ENCODE data around the gene TUBB4A. TPM values are rescaled to one million over a fixed set of nuclear protein-coding genes. Genes with fewer than 3 reads are reported as not detected.
"Not testable (repeated sequence)": the region's sequence is repeated elsewhere in the genome, so short reads cannot be mapped to it uniquely, and the experiment has no call there.

TUBB4A gene
- total RNA-seq (2014; rRNA removed; shearing (Covaris generic)) = 1.4 and 2.9 TPM in 2 replicates

DNA sequence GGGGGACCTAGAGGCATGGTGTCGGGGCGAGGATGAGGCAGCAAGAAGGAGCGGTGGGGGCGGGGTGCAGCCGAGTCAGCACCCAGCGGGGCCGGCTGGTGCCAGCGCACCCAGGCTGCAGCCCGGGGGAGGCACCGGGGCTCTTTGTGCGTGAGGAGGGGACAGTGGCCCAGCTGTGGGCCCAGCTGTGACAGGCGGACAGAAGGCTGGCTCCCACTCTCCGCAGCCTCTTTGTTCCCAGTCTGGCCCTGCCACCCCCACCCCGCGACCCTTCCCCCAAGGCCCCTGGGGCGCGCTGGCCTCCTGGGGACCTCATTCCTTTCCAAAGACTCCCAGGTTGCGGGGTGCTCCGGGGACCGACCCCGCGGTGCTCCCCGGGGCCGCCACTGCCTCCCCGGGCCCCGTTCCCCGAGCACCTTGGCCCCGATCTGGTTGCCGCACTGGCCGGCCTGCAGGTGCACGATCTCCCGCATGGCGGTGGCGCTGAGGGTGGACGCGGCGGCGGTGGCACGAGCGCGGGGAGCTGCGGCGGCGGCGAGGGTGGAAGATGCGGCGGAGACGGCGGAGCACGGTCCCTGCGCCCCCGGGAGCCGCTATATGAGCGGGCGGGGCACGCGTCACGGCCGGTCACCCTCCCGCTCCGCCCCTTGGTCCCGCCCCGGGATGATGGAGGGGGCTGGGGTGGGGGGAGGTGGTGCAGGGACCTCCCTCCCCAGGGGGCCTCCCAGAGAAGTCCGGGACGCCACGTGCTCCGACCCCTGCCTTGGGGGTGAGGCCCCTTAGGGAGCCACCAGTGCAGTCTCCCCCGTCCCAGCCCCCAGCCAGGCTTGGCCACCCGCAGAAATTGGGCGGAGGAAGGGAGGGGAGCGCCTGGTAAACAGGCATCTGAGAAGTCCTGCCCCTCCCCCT lies at the start of gene TUBB4A:
TSS of gene TUBB4A (minus strand) at position 570 of the 909 bp plus-strand sequence. CDS start at position 473, 97 bp downstream.
- DNase-seq = peak; percentile 93
- peak within 1 kb of the TSS; percentile 54 for H3K4me3 ChIP-seq (ENCODE audit: insufficient read depth, low read depth, low read length)

DNA sequence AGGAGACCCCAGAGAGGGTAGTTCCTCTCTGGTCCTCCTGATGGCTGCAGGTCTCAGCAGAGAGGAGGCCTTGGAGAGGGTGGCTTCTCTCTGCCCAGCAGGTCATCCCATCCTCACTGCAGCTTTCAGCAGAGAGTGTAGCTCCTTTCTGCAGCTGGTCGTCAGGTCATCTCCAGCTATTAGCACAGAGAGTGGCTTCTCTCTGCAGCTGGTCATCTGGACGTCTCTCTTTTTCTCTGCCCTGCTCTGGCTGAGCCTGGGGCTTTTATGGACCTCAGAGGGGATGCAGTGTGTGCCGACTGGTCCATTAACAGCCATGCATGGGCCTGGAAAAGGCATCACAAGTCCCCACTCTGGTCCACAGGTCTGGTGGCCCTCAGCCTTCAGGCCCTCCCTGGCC lies 49.0 kb upstream of the TUBB4A start:
- Histone ChIP-seq H3K27me3 (ENCODE audit: control insufficient read depth, insufficient read depth, low read length) (no peaks in the 10 kb centered on the region), H3K4me3 (ENCODE audit: insufficient read depth, low read depth, low read length) (no peak overlapping the region), H3K36me3 (replicated peaks; ENCODE audit: control insufficient read depth, insufficient read depth, low read length) (no peaks in the 10 kb centered on the region)
- DNase-seq = no peak

More for the DNA sequence above, at the start of gene TUBB4A:
- Histone ChIP-seq H3K27me3 (ENCODE audit: control insufficient read depth, insufficient read depth, low read length) (peaks cover 24% of the 10 kb centered on the region), H3K36me3 (replicated peaks; ENCODE audit: control insufficient read depth, insufficient read depth, low read length) (no peaks in the 10 kb centered on the region; the same call in 1 of the 2 replicates)

DNA sequence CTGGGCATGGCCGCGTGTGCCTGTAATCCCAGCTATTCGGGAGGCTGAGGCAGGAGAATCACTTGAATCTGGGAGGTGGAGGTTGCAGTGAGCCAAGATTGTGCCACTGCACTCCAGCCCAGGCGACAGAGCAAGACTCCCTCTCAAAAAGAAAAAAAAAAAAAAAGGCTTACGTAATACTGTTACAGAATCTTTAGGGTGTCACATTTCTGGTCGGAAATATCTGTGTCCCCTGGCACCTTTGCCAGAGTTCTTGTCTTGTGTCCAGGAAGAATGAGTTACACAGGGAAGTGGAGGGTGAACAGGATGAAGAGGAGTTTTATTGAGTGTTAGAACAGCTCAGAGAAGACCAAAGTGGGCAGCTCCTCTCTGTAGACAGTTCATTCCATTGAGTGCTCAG lies 48.6 kb upstream of the TUBB4A start:
- H3K27me3 ChIP-seq (ENCODE audit: control insufficient read depth, insufficient read depth, low read length); DNase-seq; H3K36me3 ChIP-seq (replicated peaks; ENCODE audit: control insufficient read depth, insufficient read depth, low read length); H3K4me3 ChIP-seq (ENCODE audit: insufficient read depth, low read depth, low read length): not testable (repeated sequence)

DNA sequence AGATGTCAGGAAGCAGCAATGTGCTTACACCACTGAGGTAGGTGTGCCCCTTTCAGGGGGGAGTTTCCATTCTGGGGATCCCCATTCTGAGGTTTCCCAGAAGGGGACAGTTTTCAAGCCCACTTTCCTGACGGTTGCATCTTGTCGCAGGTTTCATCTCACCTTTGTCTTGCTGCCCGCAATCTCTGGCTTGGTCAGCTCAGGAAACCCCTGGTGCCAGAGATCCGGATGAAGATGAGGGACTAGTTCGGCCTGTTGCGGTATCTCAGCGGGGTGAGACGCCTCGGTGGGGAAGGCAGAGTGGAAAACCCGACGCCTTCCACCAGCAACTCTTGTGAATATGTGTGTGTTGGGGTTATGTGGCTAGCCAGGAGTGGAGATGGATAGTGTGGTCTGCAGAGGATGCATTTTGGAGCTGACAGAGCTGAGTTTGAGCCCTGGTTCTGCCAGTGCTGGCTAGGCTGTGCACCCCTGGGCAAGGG lies 41.8 kb upstream of the TUBB4A start:
- no peak for DNase-seq
- Histone ChIP-seq H3K27me3 (ENCODE audit: control insufficient read depth, insufficient read depth, low read length) (no peaks in the 10 kb centered on the region), H3K36me3 (replicated peaks; ENCODE audit: control insufficient read depth, insufficient read depth, low read length) (no peaks in the 10 kb centered on the region), H3K4me3 (ENCODE audit: insufficient read depth, low read depth, low read length) (no peak overlapping the region)

DNA sequence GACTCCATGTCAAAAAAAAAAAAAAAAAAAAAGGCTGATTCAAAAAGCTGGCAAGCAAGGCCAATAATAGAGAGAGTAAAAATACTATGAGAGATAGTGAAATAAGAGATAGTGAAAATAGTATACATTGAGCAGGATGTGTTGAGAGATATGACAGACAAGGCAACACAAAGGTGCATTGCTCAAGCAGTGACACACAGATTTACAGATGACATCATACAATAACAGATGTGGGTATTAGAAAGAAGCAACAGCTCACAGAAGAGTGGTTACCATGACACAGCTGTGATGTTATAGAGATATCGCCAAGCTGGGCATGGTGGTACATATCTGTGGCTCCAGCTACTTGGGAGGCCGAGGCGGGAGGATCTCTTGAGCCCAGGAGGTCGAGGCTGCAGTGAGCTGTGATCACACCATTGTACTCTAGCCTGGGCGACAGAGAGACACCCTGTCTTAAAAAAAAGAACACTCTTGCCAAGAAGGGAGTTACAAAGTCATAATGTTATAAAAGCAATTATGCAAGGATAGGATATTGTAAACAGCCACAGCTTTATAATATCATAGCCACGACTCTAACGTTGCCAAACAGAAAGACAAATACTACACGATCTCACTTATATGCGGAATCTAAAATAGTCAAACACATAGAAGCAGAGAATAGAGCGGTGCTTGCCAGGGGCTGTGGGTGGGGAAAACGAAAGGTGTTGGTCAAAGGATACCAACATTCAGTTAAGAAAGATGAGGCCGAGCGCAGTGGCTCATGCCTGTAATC lies 39.0 kb upstream of the TUBB4A start:
- no peaks in the 10 kb centered on the region for H3K27me3 ChIP-seq (ENCODE audit: control insufficient read depth, insufficient read depth, low read length)
- no peaks in the 10 kb centered on the region; the same call in 1 of the 2 replicates for H3K36me3 ChIP-seq (replicated peaks; ENCODE audit: control insufficient read depth, insufficient read depth, low read length)
- no peak for DNase-seq
- H3K4me3 ChIP-seq (ENCODE audit: insufficient read depth, low read depth, low read length) = no peak overlapping the region

DNA sequence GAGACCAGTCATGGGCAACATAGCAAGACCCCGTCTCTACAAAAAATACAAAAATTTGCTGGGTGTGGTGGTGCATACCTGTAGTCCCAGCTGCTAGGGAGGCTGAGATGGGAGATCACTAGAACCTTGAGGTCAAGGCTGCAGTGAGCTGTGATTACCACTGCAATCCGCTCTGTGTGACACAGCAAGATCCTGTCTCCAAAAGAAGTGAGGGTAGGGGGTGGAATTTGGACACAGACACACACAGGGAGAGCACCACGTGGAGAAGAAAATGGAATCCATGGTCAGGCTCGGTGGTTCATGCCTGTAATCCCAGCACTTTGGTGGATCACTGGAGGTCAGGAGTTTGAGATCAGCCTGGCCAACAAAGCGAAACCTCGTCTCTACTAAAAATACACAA lies 37.4 kb upstream of the TUBB4A start:
- H3K36me3 ChIP-seq (replicated peaks; ENCODE audit: control insufficient read depth, insufficient read depth, low read length) = peaks cover 3% of the 10 kb centered on the region
- DNase-seq = no peak
- peaks cover 11% of the 10 kb centered on the region for H3K27me3 ChIP-seq (ENCODE audit: control insufficient read depth, insufficient read depth, low read length)
- H3K4me3 ChIP-seq (ENCODE audit: insufficient read depth, low read depth, low read length) = no peak overlapping the region

DNA sequence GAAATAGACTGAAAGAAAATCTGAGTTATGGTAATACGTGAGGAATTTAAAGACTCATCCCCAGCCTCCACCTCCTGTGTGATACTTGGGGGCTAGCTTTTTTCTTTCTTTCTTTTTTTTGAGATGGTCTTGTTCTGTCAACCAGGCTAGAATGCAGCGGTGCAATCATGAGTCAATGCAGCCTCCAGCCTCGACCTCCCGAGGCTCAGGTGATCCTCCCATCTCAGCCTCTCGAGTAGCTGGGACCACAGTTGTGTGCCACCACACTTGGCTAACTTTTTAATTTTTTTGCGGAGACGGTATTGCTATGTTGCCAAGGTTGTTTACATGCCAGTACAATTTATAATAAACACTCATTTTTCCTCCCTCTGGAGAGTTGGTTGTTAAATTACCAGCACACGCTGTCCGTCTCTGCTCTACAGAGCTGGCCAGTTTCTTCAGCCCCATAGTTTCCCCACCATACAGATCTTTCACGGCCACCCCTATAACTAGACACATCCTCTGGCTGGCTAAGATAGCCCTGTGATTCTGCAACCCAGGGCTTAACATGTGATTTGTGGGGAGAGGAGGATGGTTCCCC lies 33.5 kb upstream of the TUBB4A start:
- Histone ChIP-seq H3K36me3 (replicated peaks; ENCODE audit: control insufficient read depth, insufficient read depth, low read length) (peaks cover 3% of the 10 kb centered on the region), H3K27me3 (ENCODE audit: control insufficient read depth, insufficient read depth, low read length) (peaks cover 37% of the 10 kb centered on the region), H3K4me3 (ENCODE audit: insufficient read depth, low read depth, low read length) (no peak overlapping the region)
- no peak for DNase-seq

DNA sequence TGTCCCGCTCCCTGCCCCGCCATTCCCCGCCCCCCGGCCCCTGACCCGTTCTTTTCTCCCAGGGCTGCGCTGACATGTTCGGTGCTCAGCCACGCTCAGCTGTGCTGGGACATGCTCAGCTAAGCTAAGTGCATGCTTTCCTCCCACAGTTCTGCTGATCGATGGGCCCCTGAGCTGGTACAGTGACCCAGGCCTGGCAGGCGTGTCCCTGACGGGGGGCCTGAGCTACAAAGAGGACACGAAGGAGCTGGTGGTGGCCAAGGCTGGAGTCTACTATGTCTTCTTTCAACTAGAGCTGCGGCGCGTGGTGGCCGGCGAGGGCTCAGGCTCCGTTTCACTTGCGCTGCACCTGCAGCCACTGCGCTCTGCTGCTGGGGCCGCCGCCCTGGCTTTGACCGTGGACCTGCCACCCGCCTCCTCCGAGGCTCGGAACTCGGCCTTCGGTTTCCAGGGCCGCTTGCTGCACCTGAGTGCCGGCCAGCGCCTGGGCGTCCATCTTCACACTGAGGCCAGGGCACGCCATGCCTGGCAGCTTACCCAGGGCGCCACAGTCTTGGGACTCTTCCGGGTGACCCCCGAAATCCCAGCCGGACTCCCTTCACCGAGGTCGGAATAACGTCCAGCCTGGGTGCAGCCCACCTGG lies 32.5 kb upstream of the TUBB4A start:
- Histone ChIP-seq H3K36me3 (replicated peaks; ENCODE audit: control insufficient read depth, insufficient read depth, low read length) (peaks cover 3% of the 10 kb centered on the region), H3K27me3 (ENCODE audit: control insufficient read depth, insufficient read depth, low read length) (peaks cover 48% of the 10 kb centered on the region), H3K4me3 (ENCODE audit: insufficient read depth, low read depth, low read length) (peak overlapping the region; percentile 10; the same call in 1 of the 2 replicates)
- DNase-seq = peak; percentile 80

DNA sequence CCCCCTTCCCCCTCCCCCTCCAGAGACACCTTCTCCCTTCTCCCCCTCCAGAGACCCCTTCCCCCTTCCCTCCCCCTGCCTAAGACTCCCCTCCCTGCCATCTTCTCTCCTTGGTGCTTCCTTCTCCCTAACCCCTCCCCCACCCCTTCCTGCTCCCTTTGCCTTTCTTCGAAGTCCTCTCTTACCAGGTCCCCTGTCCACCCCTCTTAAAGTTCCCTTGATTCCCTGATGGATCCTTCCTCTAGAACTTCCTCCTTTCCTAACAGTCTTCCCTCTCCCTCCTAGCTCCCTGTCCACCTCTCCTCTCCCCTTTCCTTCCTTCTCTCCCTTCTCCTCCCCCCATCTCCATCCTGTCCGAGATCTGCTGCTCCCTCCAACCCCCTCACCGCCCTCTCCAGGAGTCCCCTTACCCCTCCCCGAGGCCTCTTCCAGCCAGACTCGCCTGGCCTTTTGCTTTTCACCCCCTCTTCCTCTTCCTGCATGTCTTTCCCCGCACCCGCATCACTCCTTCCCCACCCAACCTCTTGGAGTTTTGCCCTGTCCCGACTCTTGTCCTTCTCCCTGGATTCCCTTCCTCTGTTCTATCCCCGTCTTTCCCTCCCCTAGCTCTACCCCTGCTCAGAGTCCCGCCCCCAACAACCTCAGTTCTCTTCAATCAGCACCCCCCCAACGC lies 31.8 kb upstream of the TUBB4A start:
- DNase-seq = peak; percentile 83

DNA sequence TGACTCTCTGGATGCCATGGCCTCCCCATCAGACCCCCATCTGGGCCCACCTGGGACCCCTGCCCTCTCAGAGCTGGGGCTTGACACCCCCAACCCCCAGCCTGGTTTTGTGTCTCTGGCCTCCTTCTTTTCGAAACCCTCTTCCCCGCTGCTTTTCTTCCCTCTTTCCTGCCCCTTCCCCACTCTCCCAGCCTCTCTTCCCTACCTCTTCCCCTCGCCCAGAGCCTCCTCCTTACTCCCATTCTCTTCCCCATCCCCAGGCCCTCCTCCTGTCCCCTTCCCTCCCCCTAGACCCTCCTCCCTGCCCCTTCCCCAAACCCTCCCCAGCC lies 30.9 kb upstream of the TUBB4A start:
- no peak for DNase-seq
- Histone ChIP-seq H3K36me3 (replicated peaks; ENCODE audit: control insufficient read depth, insufficient read depth, low read length) (peaks cover 3% of the 10 kb centered on the region), H3K27me3 (ENCODE audit: control insufficient read depth, insufficient read depth, low read length) (peaks cover 48% of the 10 kb centered on the region), H3K4me3 (ENCODE audit: insufficient read depth, low read depth, low read length) (peak overlapping the region; percentile 61)

More for the DNA sequence above, 31.8 kb upstream of the TUBB4A start:
- Histone ChIP-seq H3K36me3 (replicated peaks; ENCODE audit: control insufficient read depth, insufficient read depth, low read length) (peaks cover 3% of the 10 kb centered on the region), H3K4me3 (ENCODE audit: insufficient read depth, low read depth, low read length) (peak overlapping the region; percentile 32; the same call in 1 of the 2 replicates), H3K27me3 (ENCODE audit: control insufficient read depth, insufficient read depth, low read length) (peaks cover 48% of the 10 kb centered on the region)

DNA sequence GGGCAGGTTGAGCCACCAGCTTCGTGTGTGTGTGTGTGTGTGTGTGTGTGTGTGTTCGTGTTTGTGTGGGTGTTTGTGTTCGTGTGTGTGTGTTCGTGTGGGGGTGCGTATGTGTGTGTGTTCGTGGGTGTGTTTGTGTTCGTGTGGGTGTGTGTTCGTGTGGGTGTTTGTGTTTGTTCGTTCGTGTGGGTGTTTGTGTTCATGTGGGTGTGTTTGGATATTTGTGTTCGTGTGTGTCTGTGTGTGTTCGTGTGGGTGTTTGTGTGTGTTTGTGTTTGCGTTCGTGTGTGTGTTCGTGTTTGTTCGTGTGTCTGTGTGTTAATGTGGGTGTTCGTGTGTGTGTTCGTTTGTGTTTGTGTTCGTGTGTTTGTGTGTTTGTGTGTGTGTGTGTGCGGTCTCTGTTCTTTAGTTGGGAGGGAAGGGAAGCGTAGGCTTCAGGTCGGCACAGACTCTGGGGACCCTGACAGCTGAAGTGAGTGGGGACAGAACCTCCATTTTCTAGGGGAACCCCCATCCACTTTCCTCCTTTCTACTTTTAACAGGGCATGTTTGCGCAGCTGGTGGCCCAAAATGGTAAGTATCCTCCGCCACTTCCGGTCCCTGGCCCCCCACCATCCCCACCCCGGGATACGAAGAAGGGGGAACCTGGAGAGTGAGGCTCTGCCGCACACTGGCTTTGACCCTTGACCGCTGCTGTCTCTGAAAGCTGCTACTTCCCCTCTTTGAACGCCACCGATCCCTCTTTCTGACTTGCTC lies 30.3 kb upstream of the TUBB4A start:
- Histone ChIP-seq H3K27me3 (ENCODE audit: control insufficient read depth, insufficient read depth, low read length) (peaks cover 48% of the 10 kb centered on the region), H3K4me3 (ENCODE audit: insufficient read depth, low read depth, low read length) (peak overlapping the region; percentile 61), H3K36me3 (replicated peaks; ENCODE audit: control insufficient read depth, insufficient read depth, low read length) (peaks cover 3% of the 10 kb centered on the region)
- peak; percentile 63 for DNase-seq

DNA sequence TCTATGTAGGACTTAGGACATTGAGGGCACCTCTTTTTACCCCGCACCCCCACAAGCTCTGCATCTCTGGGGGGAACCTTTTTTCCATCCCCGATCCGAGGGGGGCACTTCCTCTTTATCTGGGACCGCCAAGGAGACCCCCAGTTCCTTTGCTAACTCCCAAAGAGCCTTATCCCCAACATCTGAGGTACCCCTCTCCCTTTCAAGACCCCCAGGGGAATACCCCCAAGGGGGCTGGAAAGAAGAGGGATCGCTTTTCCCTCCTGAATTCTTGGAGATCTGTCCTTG lies 29.8 kb upstream of the TUBB4A start:
- peak; percentile 60 for DNase-seq
- H3K27me3 ChIP-seq (ENCODE audit: control insufficient read depth, insufficient read depth, low read length) = peaks cover 48% of the 10 kb centered on the region
- peak overlapping the region; percentile 61 for H3K4me3 ChIP-seq (ENCODE audit: insufficient read depth, low read depth, low read length)
- H3K36me3 ChIP-seq (replicated peaks; ENCODE audit: control insufficient read depth, insufficient read depth, low read length) = peaks cover 3% of the 10 kb centered on the region

DNA sequence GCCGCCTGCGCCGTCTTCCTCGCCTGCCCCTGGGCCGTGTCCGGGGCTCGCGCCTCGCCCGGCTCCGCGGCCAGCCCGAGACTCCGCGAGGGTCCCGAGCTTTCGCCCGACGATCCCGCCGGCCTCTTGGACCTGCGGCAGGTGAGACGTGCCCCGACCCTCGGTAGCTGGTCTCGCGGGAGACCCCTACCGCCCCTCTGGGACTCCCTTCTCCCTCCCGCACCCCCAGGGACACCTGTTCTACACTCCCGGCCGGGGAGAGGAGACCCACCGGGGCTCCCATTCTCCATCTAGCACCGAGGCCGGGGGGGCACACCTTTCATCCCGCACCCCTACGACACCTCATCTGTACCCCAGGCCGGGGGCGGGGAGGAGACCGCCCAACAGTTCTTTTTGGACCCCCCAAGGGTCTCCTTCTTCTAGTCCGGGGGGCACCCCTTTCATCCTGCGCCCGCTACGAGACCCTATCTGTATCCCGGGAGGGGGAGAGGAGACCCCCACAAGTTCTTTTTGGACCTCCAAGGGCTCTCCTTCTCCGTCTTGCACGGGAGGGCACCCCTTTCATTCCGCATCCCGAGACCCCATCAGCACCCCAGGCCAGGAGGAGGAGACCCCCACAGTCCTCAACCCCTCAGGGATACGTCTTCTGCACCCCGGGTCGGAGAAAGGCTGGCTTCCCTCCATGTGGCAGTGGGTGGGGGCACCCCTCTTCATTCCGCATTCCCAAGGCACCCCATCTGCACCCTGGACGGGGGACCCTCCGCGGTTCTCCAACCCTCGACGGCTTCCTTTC lies 29.2 kb upstream of the TUBB4A start:
- Histone ChIP-seq H3K4me3 (ENCODE audit: insufficient read depth, low read depth, low read length) (peak overlapping the region; percentile 61), H3K27me3 (ENCODE audit: control insufficient read depth, insufficient read depth, low read length) (peaks cover 48% of the 10 kb centered on the region), H3K36me3 (replicated peaks; ENCODE audit: control insufficient read depth, insufficient read depth, low read length) (peaks cover 3% of the 10 kb centered on the region)
- DNase-seq = no peak

All from H7 (cell line).